Globus pallidus (tissue), 1 donor: ENCODE measurements around the gene KDM4B.
A peak's percentile ranks its signal among the peaks of the same experiment; 100 is the strongest.

Experiments used
- DNase-seq: peaks from one replicate; pipeline ENCODE4 v3.0.0-alpha.2; 2015; ENCODE audit warnings: low spot score

Gene KDM4B

GRCh38 chr19:5050067-5050656, 81.2 kb downstream of the KDM4B start:
- DNase-seq = no peak

- DNase-seq = no peak
Measured at GRCh38 chr19:5050905-5051304, 82.0 kb downstream of the KDM4B start.

GRCh38 chr19:5051619-5052018, 82.7 kb downstream of the KDM4B start:
- no peak for DNase-seq

- no peak for DNase-seq
Measured at GRCh38 chr19:5052515-5052914, 83.6 kb downstream of the KDM4B start.

GRCh38 chr19:5052945-5053485, 84.1 kb downstream of the KDM4B start:
- DNase-seq = no peak

- no peak for DNase-seq
Measured at GRCh38 chr19:5053661-5054060, 84.7 kb downstream of the KDM4B start.

- peak; percentile 68 for DNase-seq
Measured at GRCh38 chr19:5054551-5055456, 85.9 kb downstream of the KDM4B start.

GRCh38 chr19:5055457-5055776, 86.5 kb downstream of the KDM4B start:
- no peak for DNase-seq

GRCh38 chr19:5057860-5058259, 88.9 kb downstream of the KDM4B start:
- no peak for DNase-seq

GRCh38 chr19:5058521-5059212, 89.8 kb downstream of the KDM4B start:
- DNase-seq = no peak

GRCh38 chr19:5059213-5059574, 90.3 kb downstream of the KDM4B start:
- no peak for DNase-seq

- no peak for DNase-seq
Measured at GRCh38 chr19:5059793-5060192, 90.9 kb downstream of the KDM4B start.

GRCh38 chr19:5062195-5062594, 93.3 kb downstream of the KDM4B start:
- no peak for DNase-seq

GRCh38 chr19:5062799-5063198, 93.9 kb downstream of the KDM4B start:
- no peak for DNase-seq

- no peak for DNase-seq
Measured at GRCh38 chr19:5063873-5064645, 95.1 kb downstream of the KDM4B start.

- DNase-seq = no peak
Measured at GRCh38 chr19:5064896-5065295, 96.0 kb downstream of the KDM4B start.

- no peak for DNase-seq
Measured at GRCh38 chr19:5065663-5066093, 96.8 kb downstream of the KDM4B start.

GRCh38 chr19:5066768-5067167, 97.9 kb downstream of the KDM4B start:
- no peak for DNase-seq

GRCh38 chr19:5067678-5068077, 98.8 kb downstream of the KDM4B start:
- DNase-seq = no peak

GRCh38 chr19:5068233-5069072, 99.5 kb downstream of the KDM4B start:
- DNase-seq = no peak

GRCh38 chr19:5070331-5070730, 101.4 kb downstream of the KDM4B start:
- no peak for DNase-seq
